ENCODE data around the gene RTL1. TPM values are rescaled to one million over a fixed set of nuclear protein-coding genes. Genes with fewer than 3 reads are reported as not detected.

Gene RTL1
- total and polyA plus RNA-seq, 2 of the 8 experiments (the other 6 are each of a cell fraction or from before 2014, with no cell fraction given): not detected

- H3K9me3 ChIP-seq (ENCODE audit: insufficient read depth in 2 of 2, low read depth in 1 of 2, low read length in 1 of 2): peaks cover 0 to 8% of the 10 kb centered on the region in 2 experiments; a peak in 1 of 4 replicates
- 0 out of 2 replicates have a peak overlapping the region, but pooled peaks have one; percentile 29 for H2BK15ac ChIP-seq (ENCODE audit: low read length)
- peak in 1 of 2 experiments; percentile 60 for DNase-seq (ENCODE audit: low read depth in 1 of 2, low spot score in 2 of 2)
- no peak overlapping the region for H4K5ac ChIP-seq (ENCODE audit: insufficient read length, low read depth, low read length)
- H3K79me2 ChIP-seq (ENCODE audit: control insufficient read depth in 1 of 2, insufficient read depth in 2 of 2, low read length in 2 of 2): no peaks in the 10 kb centered on the region
- H2AK5ac ChIP-seq (ENCODE audit: low read depth, low read length): no peak overlapping the region
- no peaks in the 10 kb centered on the region for H4K20me1 ChIP-seq (replicated peaks in 1 of 2; ENCODE audit: control insufficient read depth in 1 of 2, insufficient read depth in 2 of 2, low read length in 2 of 2)
- H4K8ac ChIP-seq (ENCODE audit: extremely low read depth, insufficient read depth, low read length): no peak overlapping the region
- no peak overlapping the region for H2BK20ac ChIP-seq (ENCODE audit: low read length)
- WGBS, 2 experiments (ENCODE audit: extremely low coverage in 1 of 2, insufficient coverage in 1 of 2, insufficient read length in 1 of 2, insufficient replicate concordance in 2 of 2, low coverage in 1 of 2, low lambda C conversion rate in 2 of 2, missing lambda C conversion rate in 1 of 2): 19% methylated on average over 19 of the region's 19 CpGs; no CpG with 5 or more reads in 1 of the 2 experiments
- peak overlapping the region; percentile 77 to 83 for H3K4me2 ChIP-seq (ENCODE audit: insufficient read depth in 1 of 2, low read depth in 2 of 2, low read length in 2 of 2)
- no peak overlapping the region for H2BK5ac ChIP-seq (ENCODE audit: low read depth, low read length)
- no peak for FAIRE-seq
- no peak overlapping the region for H3K14ac ChIP-seq (ENCODE audit: insufficient read length)
- peaks cover 7% of the 10 kb centered on the region for H3K23me2 ChIP-seq (ENCODE audit: low read depth, low read length)
- H3K56ac ChIP-seq (replicated peaks; ENCODE audit: insufficient read length, low read depth, low read length): no peak overlapping the region
- H3K27ac ChIP-seq (ENCODE audit: low read depth, low read length): no peak overlapping the region
- H3K4me1 ChIP-seq (replicated peaks in 1 of 4; ENCODE audit: control insufficient read depth in 3 of 4, insufficient read depth in 4 of 4, low read length in 3 of 4): peaks cover 5 to 34% (median 10%) of the 10 kb centered on the region in 4 experiments
- H3K23ac ChIP-seq (ENCODE audit: insufficient read length): no peak overlapping the region
- H3K27me3 ChIP-seq (replicated peaks in 1 of 4; ENCODE audit: control insufficient read depth in 3 of 4, extremely low read depth in 1 of 4, insufficient read depth in 3 of 4, low read length in 3 of 4): peaks cover 3 to 32% (median 24%) of the 10 kb centered on the region in 4 experiments
- H2BK12ac ChIP-seq (ENCODE audit: low read depth, low read length): peak overlapping the region; percentile 84
- no peak overlapping the region for H3K9ac ChIP-seq (replicated peaks in 1 of 4; ENCODE audit: extremely low read depth in 1 of 4, low read depth in 3 of 4, low read length in 3 of 4)
- H4K91ac ChIP-seq (replicated peaks; ENCODE audit: insufficient read length, low read length): peak overlapping the region; percentile 29
- no peaks in the 10 kb centered on the region for H3K79me1 ChIP-seq (ENCODE audit: low read depth, low read length)
- no peaks in the 10 kb centered on the region for H3K36me3 ChIP-seq (ENCODE audit: control insufficient read depth in 2 of 4, insufficient read depth in 4 of 4, low read length in 3 of 4)
- H3K4me3 ChIP-seq (ENCODE audit: extremely low read depth in 1 of 4, insufficient read depth in 2 of 4, low read depth in 3 of 4, low read length in 4 of 4): peak overlapping the region; percentile 25 to 56 (median 41); a peak in 7 of 8 replicates
- POLR2A ChIA-PET (ENCODE audit: partially characterized antibody): no interaction called here
- CTCF ChIA-PET (ENCODE audit: partially characterized antibody): interaction anchor here (0.5 to 6.5 kb wide), 39 partner anchors 9 to 735 kb away, joined by 3 to 70 read pairs (median 5); no protein-coding TSS in a partner anchor
- H2BK120ac ChIP-seq (replicated peaks; ENCODE audit: low read depth, low read length): no peak overlapping the region
- H2AFZ ChIP-seq (ENCODE audit: low read length): peak overlapping the region; percentile 43; the same call in 1 of the 2 replicates
- no peak overlapping the region for H3K4ac ChIP-seq (replicated peaks; ENCODE audit: insufficient read length, low read depth, low read length)
- peak overlapping the region; percentile 71 for H3K18ac ChIP-seq (ENCODE audit: extremely low read depth, low read length)
- TF ChIP-seq BACH1 (IDR thresholded peaks at IDR 0.05; ENCODE audit: low read length) (no peak), SIX5 (IDR thresholded peaks at IDR 0.05; ENCODE audit: low read depth, low read length) (no peak), MAX (IDR thresholded peaks at IDR 0.05) (0 out of 2 replicates have a peak, but pooled peaks have one; percentile 9), CTCF (IDR thresholded peaks at IDR 0.05; ENCODE audit: control extremely low read depth in 1 of 3, insufficient read depth in 1 of 3, low read depth in 1 of 3, low read length in 3 of 3) (peak; percentile 39 to 65 (median 55)), HDAC6 (IDR thresholded peaks at IDR 0.05; ENCODE audit: low read depth, low read length) (no peak), POLR2A (IDR thresholded peaks at IDR 0.05; ENCODE audit: control extremely low read depth in 1 of 2, low read depth in 2 of 2, low read length in 2 of 2) (no peak), GABPA (IDR thresholded peaks at IDR 0.05; ENCODE audit: borderline replicate concordance, insufficient read depth, low read length) (no peak), CTBP2 (IDR thresholded peaks at IDR 0.05; ENCODE audit: borderline replicate concordance, insufficient read depth, insufficient read length, low read length) (peak; percentile 44)
These were observed 3.4 kb downstream of the RTL1 start for GRCh38 chr14:100899884-100900771.

Data from H1 (cell line).